DND-41 (cell line): ENCODE measurements around the gene FBXW5.

Experiments
- EZH2 ChIP-seq: IDR thresholded peaks from 3 replicates; pipeline ENCODE4 v1.6.1; 2012; ENCODE audit warnings: borderline replicate concordance, low read depth, mild to moderate bottlenecking, moderate library complexity, low read length, inconsistent platforms; ENCODE audit not compliant: severe bottlenecking
- TF ChIP-seq, protein P1 (sequence below): IDR thresholded peaks from 2 replicates; pipeline ENCODE4 v1.5.1; 2012; ENCODE audit warnings: borderline replicate concordance, low read length, moderate library complexity, mild to moderate bottlenecking; ENCODE audit not compliant: poor library complexity, severe bottlenecking; ENCODE audit errors: extremely low read depth

DNA sequence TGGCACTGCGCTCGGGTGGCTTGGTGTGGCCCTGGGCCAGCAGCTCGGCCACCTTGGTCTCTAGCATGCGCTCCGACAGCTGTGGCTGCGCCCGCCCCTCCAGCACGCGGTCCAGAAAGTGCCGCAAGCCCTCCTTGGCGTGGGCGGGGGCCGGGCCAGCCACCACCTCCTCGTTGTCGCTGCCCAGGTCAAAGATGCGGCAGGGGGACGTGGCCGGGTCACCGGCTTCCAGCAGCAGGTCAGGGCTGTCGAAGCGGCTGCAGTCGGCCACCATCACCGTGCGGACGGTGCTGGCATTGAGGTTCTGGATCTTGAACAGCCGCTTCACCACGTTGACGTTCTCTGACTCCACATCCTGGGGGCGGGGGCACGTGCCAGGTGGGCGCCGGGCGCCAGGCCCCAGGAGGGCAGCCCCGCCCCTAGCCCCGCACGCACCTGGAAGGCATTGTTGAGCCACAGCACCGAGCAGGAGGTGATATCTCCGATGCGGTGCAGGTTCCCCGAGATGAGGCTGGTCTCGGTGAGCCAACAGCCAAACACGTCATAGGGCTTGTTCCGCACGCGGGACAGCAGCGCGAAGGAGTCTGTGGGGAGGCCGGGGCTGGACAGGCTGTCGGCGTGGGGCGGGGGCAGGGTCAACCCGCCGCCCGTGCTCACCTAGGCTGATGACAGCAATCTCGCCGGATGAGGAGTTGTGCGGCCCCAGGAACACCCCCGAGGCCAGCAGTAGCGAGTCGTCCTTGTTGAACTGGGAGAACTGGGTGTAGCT lies 2.2 kb downstream of the FBXW5 start:
- TF ChIP-seq, protein P1, sequence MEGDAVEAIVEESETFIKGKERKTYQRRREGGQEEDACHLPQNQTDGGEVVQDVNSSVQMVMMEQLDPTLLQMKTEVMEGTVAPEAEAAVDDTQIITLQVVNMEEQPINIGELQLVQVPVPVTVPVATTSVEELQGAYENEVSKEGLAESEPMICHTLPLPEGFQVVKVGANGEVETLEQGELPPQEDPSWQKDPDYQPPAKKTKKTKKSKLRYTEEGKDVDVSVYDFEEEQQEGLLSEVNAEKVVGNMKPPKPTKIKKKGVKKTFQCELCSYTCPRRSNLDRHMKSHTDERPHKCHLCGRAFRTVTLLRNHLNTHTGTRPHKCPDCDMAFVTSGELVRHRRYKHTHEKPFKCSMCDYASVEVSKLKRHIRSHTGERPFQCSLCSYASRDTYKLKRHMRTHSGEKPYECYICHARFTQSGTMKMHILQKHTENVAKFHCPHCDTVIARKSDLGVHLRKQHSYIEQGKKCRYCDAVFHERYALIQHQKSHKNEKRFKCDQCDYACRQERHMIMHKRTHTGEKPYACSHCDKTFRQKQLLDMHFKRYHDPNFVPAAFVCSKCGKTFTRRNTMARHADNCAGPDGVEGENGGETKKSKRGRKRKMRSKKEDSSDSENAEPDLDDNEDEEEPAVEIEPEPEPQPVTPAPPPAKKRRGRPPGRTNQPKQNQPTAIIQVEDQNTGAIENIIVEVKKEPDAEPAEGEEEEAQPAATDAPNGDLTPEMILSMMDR, result no peak
- no peak for TF ChIP-seq EZH2
